Testis (tissue), 2 donors: ENCODE data around the gene FAM222A.

Source experiments
- CTCF ChIP-seq, 3 experiments: fragments of 450-650 bp in 2 of 3; fragments of 200-600 bp in 1 of 3; sonication (generic) in 1 of 3; IDR thresholded peaks; one replicate each; pipeline ENCODE4 v1.5.1; 2016 to 2019; ENCODE audit warnings: antibody characterized with exemption in 3 of 3, mild to moderate bottlenecking in 2 of 3, moderate library complexity in 1 of 3
- POLR2A ChIP-seq: fragments of 450-650 bp; IDR thresholded peaks from one replicate; pipeline ENCODE4 v1.6.1; 2017; ENCODE audit warnings: antibody characterized with exemption, mild to moderate bottlenecking, moderate library complexity

GRCh38 chr12:109813810-109814416 is 100.3 kb downstream of the FAM222A start:
- no peak for TF ChIP-seq CTCF (IDR thresholded peaks at IDR 0.05)
- no peak for TF ChIP-seq POLR2A
